ENCODE measurements around the gene ZNF678.

ZNF678 gene

GRCh38 chr1:227563324-227564201 is at the start of gene ZNF678:
ZNF678 (plus strand) TSS chr1:227563556; CDS start chr1:227650992, 87,436 bp downstream.
- peak; percentile 98 for DNase-seq (ENCODE audit: low spot score)

GRCh38 chr1:227518876-227519275 is 44.5 kb upstream of the ZNF678 start:
- DNase-seq (ENCODE audit: low spot score) = no peak

GRCh38 chr1:227521782-227522181 is 41.6 kb upstream of the ZNF678 start:
- no peak for DNase-seq (ENCODE audit: low spot score)

GRCh38 chr1:227526524-227526923 is 36.8 kb upstream of the ZNF678 start:
- no peak for DNase-seq (ENCODE audit: low spot score)

- no peak for DNase-seq (ENCODE audit: low spot score)
Measured at GRCh38 chr1:227532019-227532619, 31.2 kb upstream of the ZNF678 start.

GRCh38 chr1:227540170-227541098 is 22.9 kb upstream of the ZNF678 start:
- no peak for DNase-seq (ENCODE audit: low spot score)

GRCh38 chr1:227541129-227541528 is 22.2 kb upstream of the ZNF678 start:
- DNase-seq (ENCODE audit: low spot score) = no peak

GRCh38 chr1:227541796-227542152 is 21.6 kb upstream of the ZNF678 start:
- peak; percentile 33 for DNase-seq (ENCODE audit: low spot score)

- DNase-seq (ENCODE audit: low spot score) = peak; percentile 97
Measured at GRCh38 chr1:227542153-227543120, 20.9 kb upstream of the ZNF678 start.

- DNase-seq (ENCODE audit: low spot score) = no peak
Measured at GRCh38 chr1:227543283-227544066, 19.9 kb upstream of the ZNF678 start.

- no peak for DNase-seq (ENCODE audit: low spot score)
Measured at GRCh38 chr1:227544067-227545050, 19.0 kb upstream of the ZNF678 start.

GRCh38 chr1:227545361-227545760 is 18.0 kb upstream of the ZNF678 start:
- no peak for DNase-seq (ENCODE audit: low spot score)

GRCh38 chr1:227546059-227546458 is 17.3 kb upstream of the ZNF678 start:
- no peak for DNase-seq (ENCODE audit: low spot score)

GRCh38 chr1:227546598-227547309 is 16.6 kb upstream of the ZNF678 start:
- DNase-seq (ENCODE audit: low spot score) = no peak

GRCh38 chr1:227547310-227548118 is 15.8 kb upstream of the ZNF678 start:
- no peak for DNase-seq (ENCODE audit: low spot score)

- DNase-seq (ENCODE audit: low spot score) = no peak
Measured at GRCh38 chr1:227548119-227548397, 15.3 kb upstream of the ZNF678 start.

GRCh38 chr1:227548448-227548847 is 14.9 kb upstream of the ZNF678 start:
- DNase-seq (ENCODE audit: low spot score) = no peak

GRCh38 chr1:227549892-227550291 is 13.5 kb upstream of the ZNF678 start:
- DNase-seq (ENCODE audit: low spot score) = no peak
